ENCODE data around the gene ARAP3.

ARAP3 gene

DNA sequence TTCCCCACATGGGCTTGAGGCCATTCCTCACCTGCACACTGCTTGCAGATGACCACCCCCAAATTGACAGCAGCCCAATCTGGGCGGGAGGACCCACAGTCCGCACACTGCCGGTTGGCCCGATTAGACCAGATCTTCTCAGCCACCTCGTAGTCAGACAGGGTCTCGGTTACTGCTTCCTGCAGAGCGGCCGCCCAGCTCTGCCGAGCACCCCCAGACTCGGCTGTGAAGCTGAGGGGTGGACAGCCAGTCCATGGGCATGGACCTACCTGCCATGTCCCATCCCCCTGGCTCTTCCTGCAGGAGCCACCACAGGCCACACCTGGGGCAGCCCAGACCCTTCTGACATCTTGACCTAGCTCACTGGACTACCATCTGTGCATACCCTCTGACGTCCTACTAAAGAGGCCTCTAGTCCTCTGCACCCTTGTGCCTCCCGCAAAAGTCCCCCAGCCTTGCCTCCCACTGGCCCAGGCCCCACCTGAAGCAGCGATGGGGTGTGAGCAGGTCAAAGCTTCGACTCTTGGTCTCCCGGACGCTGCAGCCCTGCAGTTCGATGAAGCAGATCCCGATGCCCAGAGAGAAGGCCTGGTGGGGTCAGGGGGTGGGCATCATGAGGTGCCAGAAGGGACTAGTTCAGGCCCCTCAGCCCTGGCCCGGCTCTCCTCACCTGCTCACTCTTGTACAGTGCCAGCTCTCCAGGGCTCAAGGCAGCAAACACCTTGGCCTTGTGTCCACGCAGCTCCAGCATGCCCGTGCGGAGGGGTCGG lies 9.8 kb downstream of the ARAP3 start:
- DNase-seq (ENCODE audit: low read depth in 3 of 3, low spot score in 1 of 3), result no peak

DNA sequence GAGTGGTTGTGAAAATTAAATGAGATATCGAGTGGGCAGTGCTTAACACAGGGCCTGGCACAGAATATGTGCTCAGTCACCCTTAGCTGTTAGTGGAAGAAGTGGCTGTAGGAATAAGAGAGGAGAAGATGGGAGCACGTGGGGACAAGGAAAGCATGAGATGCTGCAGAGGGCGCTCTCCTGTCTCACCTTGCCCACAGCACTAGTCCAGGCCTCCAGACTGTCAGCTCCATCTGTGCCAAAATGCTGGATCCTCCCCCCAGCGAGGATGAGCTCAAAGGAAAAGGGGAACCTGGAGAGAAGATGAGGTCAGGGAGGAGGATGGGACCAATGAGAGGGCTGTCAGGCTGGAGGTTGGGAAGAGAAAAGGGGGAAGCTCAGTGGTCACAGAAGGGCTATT lies 12.5 kb downstream of the ARAP3 start:
- no peak for DNase-seq (ENCODE audit: low read depth in 3 of 3, low spot score in 1 of 3)

DNA sequence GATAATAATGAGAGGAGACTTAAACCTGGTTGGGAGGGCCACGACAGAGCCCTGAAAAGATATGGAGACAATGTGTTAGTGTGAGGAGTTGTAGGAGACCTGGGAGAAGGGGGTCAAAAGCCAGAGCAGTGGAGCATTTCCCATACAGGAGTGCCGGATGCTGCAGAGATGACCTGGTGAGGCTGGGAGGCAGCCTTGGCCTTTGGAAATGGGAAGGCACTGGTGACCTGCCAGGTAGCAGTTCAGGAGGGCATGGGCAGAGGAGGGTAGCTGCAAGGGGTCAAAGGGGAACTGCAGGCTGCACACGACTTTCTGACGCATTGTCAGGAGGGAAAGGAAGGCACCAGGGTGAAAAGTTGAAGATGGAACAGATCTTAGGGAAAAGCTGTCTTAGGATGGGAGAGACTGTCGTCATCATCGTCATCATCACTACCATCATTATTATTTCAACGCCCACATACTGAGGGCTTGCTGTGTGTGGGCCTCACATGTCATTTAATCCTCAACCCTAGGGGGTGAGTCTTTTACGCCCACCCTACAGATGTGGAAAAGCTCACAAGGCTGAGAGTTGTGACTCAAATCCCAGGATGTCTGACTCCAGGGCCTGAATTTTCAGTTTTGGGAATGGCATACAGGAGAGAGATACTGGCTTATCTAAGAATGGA lies 13.3 kb downstream of the ARAP3 start:
- no peak for DNase-seq (ENCODE audit: low read depth in 3 of 3, low spot score in 1 of 3)

DNA sequence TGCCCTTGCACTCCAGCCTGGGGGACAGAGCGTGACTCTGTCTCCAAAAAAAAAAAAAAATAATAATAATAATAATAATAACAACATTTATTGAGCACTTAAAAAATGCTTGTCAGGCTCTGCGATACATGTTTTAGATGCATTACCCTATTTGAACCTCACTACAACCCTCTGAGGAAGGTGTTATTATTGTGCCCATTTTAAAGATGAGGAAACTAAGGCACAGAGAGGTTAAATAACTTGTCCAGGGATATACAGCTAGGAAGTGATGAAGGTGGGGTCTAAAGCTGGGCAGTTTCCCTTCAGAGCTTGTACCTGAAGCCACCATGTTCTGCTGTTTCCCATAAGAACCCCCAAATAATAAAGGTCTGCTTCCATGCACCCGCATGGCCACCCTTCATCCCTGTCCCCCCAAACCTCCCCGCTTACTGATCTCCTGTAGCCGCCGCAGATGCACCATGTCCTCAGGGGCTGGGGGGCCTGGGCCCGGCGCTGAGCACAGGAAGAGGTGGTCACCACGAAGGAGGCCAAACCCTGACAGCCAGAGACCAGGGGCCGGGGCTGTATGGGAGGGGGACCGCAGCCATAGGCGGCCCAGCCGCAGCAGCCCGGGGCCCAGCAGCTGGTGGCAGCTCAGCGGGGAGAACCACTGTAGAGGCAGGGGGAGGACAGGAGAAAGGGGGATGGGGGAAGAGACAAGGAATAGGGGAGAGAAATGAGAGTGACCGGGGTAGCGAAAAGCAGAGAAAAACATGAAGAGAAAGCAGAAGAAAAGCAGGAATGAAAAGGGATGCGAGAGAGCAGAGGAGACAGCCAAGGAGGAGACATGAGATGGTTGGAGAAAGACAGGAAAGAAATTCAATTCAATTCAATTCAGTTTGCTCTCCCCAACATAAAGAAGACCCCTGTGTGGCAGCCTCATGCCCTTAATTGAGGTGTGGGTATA lies 15.8 kb downstream of the ARAP3 start:
- no peak for DNase-seq (ENCODE audit: low read depth in 3 of 3, low spot score in 1 of 3)

DNA sequence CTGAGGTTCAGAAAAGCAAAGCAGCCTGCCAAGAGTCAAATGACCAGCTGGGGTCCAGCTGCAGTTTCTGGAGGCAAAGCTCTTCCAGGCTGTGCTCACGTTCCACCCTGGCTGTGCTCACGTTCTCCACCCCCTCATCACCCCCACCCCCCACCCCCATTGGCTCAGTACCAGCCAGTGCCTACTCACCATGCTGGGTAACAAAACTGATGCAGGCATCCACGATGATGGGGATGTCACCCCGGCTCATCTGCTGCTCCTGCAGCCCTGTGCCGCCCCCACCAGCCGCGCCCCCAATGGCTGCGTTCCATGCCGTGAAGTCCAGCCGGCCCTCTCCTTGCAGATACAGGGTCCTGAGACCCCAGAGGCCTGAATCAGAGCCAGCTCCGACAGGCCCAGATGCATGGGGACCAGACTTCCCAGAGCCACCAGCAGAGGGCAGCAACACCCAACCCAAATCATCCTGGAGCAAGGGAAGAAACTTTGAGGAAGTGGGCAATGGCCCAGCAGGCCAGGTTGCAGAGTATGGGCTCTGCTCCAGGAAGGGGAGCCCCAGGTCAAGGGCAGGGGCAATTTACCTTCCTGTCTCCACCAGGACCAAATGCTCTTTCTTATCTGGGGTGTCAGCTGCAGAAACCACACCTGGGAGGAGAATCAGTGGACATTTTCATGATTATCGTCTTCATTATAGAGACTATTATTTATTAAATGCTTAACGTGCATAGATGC lies 17.1 kb downstream of the ARAP3 start:
- peak; percentile 33 to 64 (median 54) for DNase-seq (ENCODE audit: low read depth in 3 of 3, low spot score in 1 of 3)

DNA sequence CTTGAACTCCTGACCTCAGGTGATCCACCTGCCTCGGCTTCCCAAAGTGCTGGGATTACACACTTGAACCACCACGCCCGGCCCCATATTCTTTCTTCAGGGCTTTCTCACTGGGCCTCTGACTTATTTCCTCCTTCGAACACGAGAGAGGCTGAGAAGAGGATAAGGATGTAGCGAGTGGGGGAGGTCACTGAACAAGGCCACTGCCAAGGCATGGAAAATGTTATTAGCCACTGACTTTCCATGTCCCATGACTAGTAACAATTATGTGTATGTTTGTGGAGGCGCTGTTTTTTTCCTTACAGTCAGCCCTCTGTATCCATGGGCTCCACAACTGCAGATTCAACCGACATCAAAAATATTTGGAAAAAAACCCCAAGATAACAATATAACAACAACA lies 18.5 kb downstream of the ARAP3 start:
- DNase-seq (ENCODE audit: low read depth in 3 of 3, low spot score in 1 of 3), result no peak

DNA sequence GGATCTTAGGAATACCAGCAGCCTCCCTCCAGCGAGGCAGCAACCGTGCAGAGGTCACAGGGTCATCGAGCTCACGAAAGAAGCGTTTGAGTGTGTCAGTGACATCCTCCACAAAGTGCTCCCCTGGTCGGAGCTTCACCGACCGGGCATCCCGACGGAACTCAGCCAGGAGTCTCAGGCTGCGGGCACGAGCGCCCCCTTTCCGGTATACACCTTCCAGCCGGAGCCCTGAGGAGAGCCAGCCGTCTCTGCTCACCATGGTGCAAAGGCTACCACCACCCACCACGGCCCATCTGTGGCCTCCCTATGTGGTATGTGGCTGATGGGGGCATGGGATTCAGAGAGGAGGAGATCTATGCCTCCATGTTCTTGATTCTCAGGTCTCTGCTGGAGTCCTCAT lies 20.0 kb downstream of the ARAP3 start:
- DNase-seq (ENCODE audit: low read depth in 3 of 3, low spot score in 1 of 3), result no peak

DNA sequence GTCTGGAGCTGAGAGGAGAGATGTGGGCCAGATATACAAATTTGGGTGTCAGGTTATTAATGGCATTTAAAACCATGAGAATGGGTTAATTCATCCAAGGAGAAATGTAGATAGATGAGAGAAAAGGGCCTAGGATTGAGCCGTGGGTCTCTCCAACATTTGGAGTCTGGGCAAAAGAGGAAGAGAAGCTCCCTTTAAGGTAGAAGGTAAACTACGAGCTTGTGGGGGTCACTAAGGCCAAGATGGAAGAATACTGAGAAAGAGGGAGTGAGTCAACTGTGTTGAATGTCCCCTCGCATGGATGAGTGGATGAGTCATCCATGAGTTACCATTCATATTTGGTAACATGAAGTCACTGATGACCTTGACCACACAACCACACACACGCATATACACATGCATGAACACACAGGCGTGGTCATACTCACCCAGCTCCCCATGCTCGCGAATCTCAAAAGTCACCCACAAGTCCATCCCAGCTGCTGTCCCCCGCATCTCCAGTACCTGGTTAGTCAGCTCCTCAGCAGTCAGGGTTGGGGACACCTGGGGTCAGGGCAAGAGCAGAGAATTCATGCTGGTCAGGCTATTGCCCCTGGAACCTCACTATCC lies 24.0 kb downstream of the ARAP3 start:
- DNase-seq (ENCODE audit: low read depth in 3 of 3, low spot score in 1 of 3), result no peak

DNA sequence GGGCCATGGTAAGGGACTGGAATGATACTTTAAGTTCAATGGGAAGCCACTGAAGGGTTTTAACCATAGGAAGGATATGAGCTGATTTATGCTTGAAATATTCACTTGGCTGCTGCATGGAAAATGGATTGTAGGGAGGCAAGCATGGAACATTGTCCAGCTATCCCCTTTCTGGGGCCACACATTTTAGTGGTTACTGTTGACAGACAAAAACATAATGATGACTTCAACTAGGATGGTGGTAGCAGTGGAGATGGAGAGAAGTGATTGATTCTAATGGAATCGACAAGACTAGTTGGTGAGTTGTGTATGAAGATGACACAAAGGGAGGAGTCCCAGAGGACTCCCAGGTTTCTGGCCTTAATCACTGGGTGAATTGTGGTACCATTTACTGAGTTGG lies 24.6 kb downstream of the ARAP3 start:
- no peak for DNase-seq (ENCODE audit: low read depth in 3 of 3, low spot score in 1 of 3)

DNA sequence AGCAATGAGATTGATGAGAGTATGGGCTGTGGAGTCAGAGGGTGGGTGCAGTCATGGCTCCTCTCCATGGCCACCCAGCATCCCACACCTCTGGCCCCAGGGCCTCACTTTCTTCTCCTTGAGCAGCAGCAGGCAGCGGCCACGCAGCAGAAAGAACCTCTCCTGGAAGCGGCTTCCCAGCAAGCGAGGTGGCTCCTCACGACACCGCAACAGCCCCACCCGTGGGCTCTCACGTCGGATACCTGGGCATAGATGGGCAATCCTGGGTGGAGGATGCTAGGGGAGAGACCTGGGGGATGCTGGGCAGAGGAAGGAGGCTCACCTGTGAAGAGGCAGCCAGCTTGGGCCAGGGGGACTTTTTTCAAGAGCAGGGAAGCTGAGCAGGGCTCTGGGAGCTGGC lies 25.6 kb downstream of the ARAP3 start:
- DNase-seq (ENCODE audit: low read depth in 3 of 3, low spot score in 1 of 3), result no peak

DNA sequence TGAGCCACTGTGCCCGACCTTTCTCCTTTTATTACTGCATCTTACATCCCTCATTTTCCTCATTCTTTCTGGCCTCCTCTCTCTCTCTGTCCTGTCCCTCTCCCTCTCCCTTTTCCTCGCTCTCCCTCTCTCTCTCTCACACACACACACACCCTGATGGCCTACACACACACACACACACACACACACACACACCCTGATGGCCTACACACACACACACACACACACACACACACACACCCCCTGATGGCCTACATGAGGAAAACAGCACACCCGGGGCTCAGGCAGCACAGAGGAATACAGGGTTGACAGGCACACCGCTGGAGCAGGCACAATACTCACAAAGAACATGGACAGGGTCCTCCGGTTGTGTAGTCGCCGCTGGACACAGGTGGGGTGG lies 27.0 kb downstream of the ARAP3 start:
- DNase-seq (ENCODE audit: low read depth in 3 of 3, low spot score in 1 of 3), result no peak

DNA sequence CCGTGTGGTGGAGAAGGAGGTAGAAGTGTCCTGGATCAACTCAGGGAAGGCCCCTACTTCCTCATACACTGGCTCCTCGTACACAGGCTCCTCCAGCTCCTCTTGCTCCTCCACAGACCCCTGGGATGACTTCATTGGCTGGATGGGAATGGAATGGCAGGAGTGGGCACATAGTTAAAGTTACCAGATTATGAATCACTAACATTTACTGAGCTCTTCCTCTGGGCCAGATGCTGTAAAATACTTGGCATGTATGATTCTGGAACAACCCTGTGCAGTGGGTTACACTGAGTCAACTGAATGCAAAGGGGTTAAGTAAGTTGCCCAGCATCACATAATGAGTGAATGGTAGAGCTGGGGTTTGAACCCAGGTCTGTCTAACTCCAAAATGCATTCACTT lies 27.7 kb downstream of the ARAP3 start:
- no peak for DNase-seq (ENCODE audit: low read depth in 3 of 3, low spot score in 1 of 3)

DNA sequence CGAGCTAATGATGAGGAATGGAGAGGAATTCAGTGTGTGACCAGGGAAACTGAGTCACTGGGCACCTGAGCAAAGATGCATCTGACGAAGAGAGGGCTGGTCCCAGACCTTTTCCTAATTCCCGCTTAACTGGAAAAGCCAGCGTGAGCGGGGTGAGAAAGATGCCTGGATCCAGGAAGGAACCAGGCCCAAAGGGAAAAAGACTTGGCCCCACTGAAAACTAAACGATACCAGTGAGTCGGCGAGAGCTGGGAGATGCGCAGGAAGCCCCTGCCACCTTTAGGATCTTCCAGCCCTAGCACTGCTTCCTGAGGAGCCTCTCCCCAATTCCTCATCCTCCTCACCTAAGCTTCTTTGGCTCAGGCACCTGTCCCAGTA lies 30.3 kb downstream of the ARAP3 start:
- DNase-seq (ENCODE audit: low read depth in 3 of 3, low spot score in 1 of 3), result no peak

DNA sequence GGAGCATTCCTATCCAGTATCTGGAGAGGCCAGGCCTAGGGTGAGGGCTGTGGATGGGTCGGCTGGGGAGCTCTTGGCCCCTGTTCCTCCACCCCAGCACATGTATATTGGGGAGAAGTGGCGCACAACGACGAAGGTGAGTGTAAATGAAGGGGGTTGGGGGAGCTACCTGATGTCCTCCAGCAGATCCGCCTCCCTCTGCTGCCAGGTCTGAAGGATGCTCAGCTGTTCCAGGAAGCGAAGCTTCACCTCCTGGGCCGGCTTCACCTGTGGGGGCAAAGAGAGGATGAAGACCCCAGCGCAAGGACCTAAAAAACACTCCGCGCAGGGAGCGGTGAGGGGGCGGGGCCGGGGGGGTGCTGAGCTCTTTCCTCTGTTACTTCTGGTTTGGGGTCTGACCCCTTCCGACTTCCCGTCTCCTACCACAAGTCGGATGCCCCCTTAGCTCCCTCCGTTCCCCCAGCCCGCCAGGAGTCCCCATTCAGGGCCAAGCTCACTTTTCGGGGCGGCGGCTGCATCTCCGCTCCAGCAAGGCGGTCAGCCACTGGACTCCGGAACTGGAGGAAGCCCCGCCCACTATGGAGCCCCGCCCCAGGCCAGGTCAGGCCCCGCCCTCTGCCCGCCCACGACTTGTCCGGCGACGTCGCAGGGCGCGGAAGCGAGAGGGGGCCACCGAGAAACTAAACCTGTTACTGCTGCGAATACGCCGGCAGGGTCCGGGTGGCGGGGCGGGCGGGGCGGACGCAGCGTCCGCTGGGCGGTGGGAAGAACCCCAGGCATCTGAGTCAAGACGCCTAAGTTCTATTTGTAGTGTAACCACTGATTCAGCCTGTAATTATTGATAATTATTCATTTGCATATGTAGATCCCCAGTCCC lies 30.9 kb downstream of the ARAP3 start, which contains the start of gene FCHSD1:
TSS of gene FCHSD1 (minus strand) at position 568 of the 877 bp plus-strand sequence. CDS start at position 518, 50 bp downstream.
- DNase-seq (ENCODE audit: low read depth in 3 of 3, low spot score in 1 of 3), result peak; percentile 56 to 69 (median 56)

DNA sequence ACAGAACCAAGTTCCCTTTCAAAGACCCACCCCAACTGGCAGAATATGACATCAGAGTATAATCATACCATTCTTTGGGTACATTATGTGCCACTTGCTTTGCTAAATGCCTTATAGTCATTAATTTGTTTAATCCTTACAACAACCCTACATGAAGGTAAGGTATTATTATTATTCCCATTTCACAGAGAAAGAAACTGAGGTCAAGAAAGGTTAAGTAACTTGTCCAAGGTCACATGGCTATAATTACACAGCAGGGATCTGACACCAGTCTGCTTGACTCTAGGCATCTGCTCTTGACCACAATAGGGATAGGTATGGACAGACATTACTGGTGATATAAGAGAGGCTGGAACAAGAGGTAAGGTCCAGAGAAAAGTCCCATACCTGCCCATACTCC lies 32.1 kb downstream of the ARAP3 start:
- DNase-seq (ENCODE audit: low read depth in 3 of 3, low spot score in 1 of 3), result no peak

DNA sequence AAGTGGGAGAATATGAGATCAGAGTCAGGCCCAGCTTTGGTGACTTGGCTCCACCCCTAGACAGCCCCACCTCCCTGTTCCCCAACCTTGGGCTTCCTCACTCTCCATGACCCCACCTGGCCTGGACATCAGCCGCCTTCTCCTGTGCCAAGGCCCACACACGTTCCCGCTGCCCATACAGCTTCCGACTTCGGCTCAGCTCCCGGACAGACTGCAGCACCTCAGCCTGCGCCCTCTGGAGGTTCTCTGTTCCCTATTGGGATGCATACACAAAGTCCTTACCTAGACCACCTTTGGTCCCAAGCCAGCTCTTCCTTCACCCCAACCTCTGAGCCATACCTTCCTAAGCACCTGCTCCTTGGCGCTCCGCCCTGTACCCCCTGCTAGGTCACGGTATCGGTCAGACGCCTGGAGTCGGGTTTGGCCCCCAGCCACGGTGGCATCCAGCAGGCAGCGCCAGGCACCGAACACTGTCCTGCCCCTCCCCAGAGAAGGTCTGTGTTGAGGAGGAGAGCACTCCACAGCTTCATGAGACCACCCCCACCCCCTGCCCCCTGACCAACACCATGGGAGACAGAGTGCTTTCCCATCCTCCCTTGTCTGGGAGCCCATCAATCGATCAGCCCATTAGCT lies 32.9 kb downstream of the ARAP3 start:
- DNase-seq (ENCODE audit: low read depth in 3 of 3, low spot score in 1 of 3), result no peak

DNA sequence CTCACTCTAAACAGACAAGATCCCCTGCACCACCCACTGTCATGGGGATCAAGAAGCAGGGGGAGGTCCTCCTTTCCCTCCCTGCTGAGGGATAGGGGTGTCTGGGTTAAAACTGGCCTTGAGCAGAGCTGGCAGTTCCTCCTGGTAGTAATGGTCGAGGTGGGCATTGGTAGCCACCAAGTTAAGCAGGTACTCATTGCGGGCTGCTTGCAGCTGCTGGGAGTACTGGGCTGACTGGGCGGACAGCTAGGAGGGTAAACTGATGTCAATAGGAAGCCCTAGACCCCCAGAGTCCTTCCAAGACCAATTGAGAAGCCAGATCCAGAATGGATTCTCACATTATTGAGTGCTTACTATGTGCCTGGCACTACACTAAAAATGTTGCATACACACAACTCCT lies 34.2 kb downstream of the ARAP3 start:
- DNase-seq (ENCODE audit: low read depth in 3 of 3, low spot score in 1 of 3), result no peak

DNA sequence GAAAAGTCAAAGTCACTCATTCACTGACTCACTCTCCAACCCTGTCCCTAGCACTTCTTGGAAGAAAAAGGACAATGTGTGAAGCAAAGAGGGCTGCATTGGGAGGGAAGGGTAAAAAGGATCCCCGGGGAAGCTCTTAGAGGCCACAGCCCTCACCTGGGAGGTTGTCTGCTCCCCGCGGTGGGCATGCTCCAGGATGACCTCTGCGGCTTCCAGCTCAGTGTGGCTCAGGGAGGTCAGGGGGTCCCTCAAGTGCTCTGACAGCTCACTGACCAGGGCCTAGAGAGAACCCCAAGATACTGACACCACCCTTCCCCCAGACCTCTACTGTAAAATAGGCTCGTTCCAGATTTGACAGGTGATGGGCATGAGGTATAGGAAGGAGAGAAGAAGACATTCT lies 34.8 kb downstream of the ARAP3 start:
- no peak for DNase-seq (ENCODE audit: low read depth in 3 of 3, low spot score in 1 of 3)

DNA sequence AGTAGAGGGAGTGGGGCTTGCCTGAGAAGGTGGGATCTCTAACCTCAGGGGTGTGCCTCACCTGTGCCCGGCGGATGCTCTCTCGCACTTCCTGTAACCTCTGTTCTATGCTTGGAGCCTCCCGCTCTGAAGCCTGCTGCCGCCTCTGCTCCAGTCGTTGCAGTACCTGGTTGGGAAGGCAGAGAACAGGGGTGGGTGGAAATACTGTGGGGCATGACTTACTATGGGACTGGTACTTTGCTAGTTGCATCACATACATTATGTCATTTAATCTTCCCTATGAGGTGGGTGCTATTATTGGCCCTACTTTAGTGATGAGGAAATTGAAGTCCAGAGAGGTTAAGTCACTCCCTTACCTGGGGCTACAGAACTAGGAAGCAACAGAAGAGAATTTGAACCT lies 36.0 kb downstream of the ARAP3 start:
- DNase-seq (ENCODE audit: low read depth in 3 of 3, low spot score in 1 of 3), result no peak

Measured in stimulated activated CD4-positive, alpha-beta T cell treated with anti-CD3 and anti-CD28 coated beads, TNF-alpha, amount 100 ng/mL, for 1 hour (primary cell).